ENCODE data around the gene SBF2. TPM values are rescaled to one million over a fixed set of nuclear protein-coding genes. Genes with fewer than 3 reads are reported as not detected.

The SBF2 gene
- total RNA-seq, 1 experiment from 2014 or later = 31.3 TPM

GRCh38 chr11:10282117-10282516 lies 11.9 kb downstream of the SBF2 start:
- peaks cover 12% of the 10 kb centered on the region; the same call in 1 of the 2 replicates for H4K20me1 ChIP-seq (ENCODE audit: low read length)
- no peak overlapping the region for H3K9ac ChIP-seq (ENCODE audit: low read length)
- H3K9me2 ChIP-seq (replicated peaks; ENCODE audit: low read length) = no peaks in the 10 kb centered on the region
- H2AFZ ChIP-seq (ENCODE audit: low read length) = no peak overlapping the region
- peaks cover 11% of the 10 kb centered on the region for H3K4me1 ChIP-seq (ENCODE audit: insufficient read depth, low read length)
- H3F3A ChIP-seq (ENCODE audit: low read length, unreplicated experiment) = no peaks in the 10 kb centered on the region
- H3K4me2 ChIP-seq (ENCODE audit: low read length) = no peak overlapping the region
- H3K27me3 ChIP-seq (ENCODE audit: low read length) = no peaks in the 10 kb centered on the region
- H3K36me3 ChIP-seq (ENCODE audit: low read depth, low read length) = no peaks in the 10 kb centered on the region
- no peaks in the 10 kb centered on the region for H3K9me3 ChIP-seq (ENCODE audit: low read length)
- no peak overlapping the region for H3K4me3 ChIP-seq (ENCODE audit: low read length)
- ATAC-seq = no peak
- no TSS peak for BruUV-seq (replicated peaks)
- H3K27ac ChIP-seq (ENCODE audit: low read length) = no peak overlapping the region
- ChIA-PET CTCF (no interaction called here), POLR2A (ENCODE audit: unreplicated experiment) (no interaction called here)
- H3K79me2 ChIP-seq (ENCODE audit: low read length) = peaks cover 57% of the 10 kb centered on the region
- DNase-seq = no peak
- TF ChIP-seq, protein P1, sequence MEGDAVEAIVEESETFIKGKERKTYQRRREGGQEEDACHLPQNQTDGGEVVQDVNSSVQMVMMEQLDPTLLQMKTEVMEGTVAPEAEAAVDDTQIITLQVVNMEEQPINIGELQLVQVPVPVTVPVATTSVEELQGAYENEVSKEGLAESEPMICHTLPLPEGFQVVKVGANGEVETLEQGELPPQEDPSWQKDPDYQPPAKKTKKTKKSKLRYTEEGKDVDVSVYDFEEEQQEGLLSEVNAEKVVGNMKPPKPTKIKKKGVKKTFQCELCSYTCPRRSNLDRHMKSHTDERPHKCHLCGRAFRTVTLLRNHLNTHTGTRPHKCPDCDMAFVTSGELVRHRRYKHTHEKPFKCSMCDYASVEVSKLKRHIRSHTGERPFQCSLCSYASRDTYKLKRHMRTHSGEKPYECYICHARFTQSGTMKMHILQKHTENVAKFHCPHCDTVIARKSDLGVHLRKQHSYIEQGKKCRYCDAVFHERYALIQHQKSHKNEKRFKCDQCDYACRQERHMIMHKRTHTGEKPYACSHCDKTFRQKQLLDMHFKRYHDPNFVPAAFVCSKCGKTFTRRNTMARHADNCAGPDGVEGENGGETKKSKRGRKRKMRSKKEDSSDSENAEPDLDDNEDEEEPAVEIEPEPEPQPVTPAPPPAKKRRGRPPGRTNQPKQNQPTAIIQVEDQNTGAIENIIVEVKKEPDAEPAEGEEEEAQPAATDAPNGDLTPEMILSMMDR (conservative IDR thresholded peaks at IDR 0.05; ENCODE audit: low read depth, low read length) = no peak
- TF ChIP-seq EZH2phosphoT487 (IDR thresholded peaks at IDR 0.05; ENCODE audit: borderline replicate concordance, low read length) = no peak
- no peak for TF ChIP-seq EZH2 (IDR thresholded peaks at IDR 0.05; ENCODE audit: low read length, unreplicated experiment)
- intact Hi-C loops (cut with micrococcal nuclease) = no loop called here

GRCh38 chr11:10275714-10276113 lies 18.3 kb downstream of the SBF2 start:
- H3K27ac ChIP-seq (ENCODE audit: low read length) = no peak overlapping the region
- 0 out of 2 replicates have a peak, but pooled peaks cover 15% of the 10 kb centered on the region for H3K79me2 ChIP-seq (ENCODE audit: low read length)
- H3K4me2 ChIP-seq (ENCODE audit: low read length) = no peak overlapping the region
- no peaks in the 10 kb centered on the region for H3F3A ChIP-seq (ENCODE audit: low read length, unreplicated experiment)
- intact Hi-C loops (cut with micrococcal nuclease) = no loop called here
- H2AFZ ChIP-seq (ENCODE audit: low read length) = no peak overlapping the region
- ATAC-seq (no peak), DNase-seq (peak; percentile 24)
- no peaks in the 10 kb centered on the region for H3K36me3 ChIP-seq (ENCODE audit: low read depth, low read length)
- no peak overlapping the region for H3K4me3 ChIP-seq (ENCODE audit: low read length)
- BruUV-seq (replicated peaks) = no TSS peak
- no peaks in the 10 kb centered on the region for H3K9me3 ChIP-seq (ENCODE audit: low read length)
- ChIA-PET CTCF (no interaction called here), POLR2A (ENCODE audit: unreplicated experiment) (no interaction called here)
- no peaks in the 10 kb centered on the region for H3K27me3 ChIP-seq (ENCODE audit: low read length)
- peaks cover 6% of the 10 kb centered on the region; the same call in 1 of the 2 replicates for H3K4me1 ChIP-seq (ENCODE audit: insufficient read depth, low read length)
- TF ChIP-seq EZH2phosphoT487 (IDR thresholded peaks at IDR 0.05; ENCODE audit: borderline replicate concordance, low read length) (no peak), EZH2 (IDR thresholded peaks at IDR 0.05; ENCODE audit: low read length, unreplicated experiment) (no peak)
- TF ChIP-seq, protein P1 (conservative IDR thresholded peaks at IDR 0.05; ENCODE audit: low read depth, low read length) = no peak
- H4K20me1 ChIP-seq (ENCODE audit: low read length) = no peaks in the 10 kb centered on the region
- H3K9ac ChIP-seq (ENCODE audit: low read length) = no peak overlapping the region
- H3K9me2 ChIP-seq (replicated peaks; ENCODE audit: low read length) = no peaks in the 10 kb centered on the region

DNA sequence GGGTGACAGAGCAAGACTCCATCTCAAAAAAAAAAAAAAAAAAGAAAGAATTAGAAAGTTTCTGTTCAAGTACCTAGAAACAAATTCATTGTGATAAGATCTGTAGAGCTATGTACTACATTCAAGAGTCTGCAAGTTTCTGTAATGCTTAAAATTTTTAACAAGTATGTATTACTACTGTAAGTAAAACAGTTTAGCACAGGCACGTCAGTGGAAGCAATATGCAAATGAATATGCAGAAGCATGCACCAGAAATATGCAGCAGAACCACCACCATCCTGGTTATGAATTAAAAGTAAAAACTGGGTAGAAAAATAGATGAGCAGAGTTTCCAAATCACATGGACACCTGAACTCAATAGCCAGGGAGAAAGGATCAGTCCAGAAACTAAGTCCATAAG lies 19.3 kb downstream of the SBF2 start:
- no peak overlapping the region for H3K27ac ChIP-seq (ENCODE audit: low read length)
- intact Hi-C loops (cut with micrococcal nuclease) = no loop called here
- no peaks in the 10 kb centered on the region for H3K9me3 ChIP-seq (ENCODE audit: low read length)
- CTCF ChIA-PET = no interaction called here
- ATAC-seq = no peak
- no peak for DNase-seq
- no peaks in the 10 kb centered on the region for H3K9me2 ChIP-seq (replicated peaks; ENCODE audit: low read length)
- no peak overlapping the region for H3K9ac ChIP-seq (ENCODE audit: low read length)
- no peaks in the 10 kb centered on the region for H3K36me3 ChIP-seq (ENCODE audit: low read depth, low read length)
- no peak overlapping the region for H2AFZ ChIP-seq (ENCODE audit: low read length)
- no peaks in the 10 kb centered on the region for H3K27me3 ChIP-seq (ENCODE audit: low read length)
- TF ChIP-seq, protein P1 (conservative IDR thresholded peaks at IDR 0.05; ENCODE audit: low read depth, low read length) = no peak
- TF ChIP-seq EZH2phosphoT487 (IDR thresholded peaks at IDR 0.05; ENCODE audit: borderline replicate concordance, low read length) (no peak), EZH2 (IDR thresholded peaks at IDR 0.05; ENCODE audit: low read length, unreplicated experiment) (no peak)
- H3F3A ChIP-seq (ENCODE audit: low read length, unreplicated experiment) = no peaks in the 10 kb centered on the region
- 0 out of 2 replicates have a peak, but pooled peaks cover 15% of the 10 kb centered on the region for H3K79me2 ChIP-seq (ENCODE audit: low read length)
- POLR2A ChIA-PET (ENCODE audit: unreplicated experiment) = no interaction called here
- H3K4me1 ChIP-seq (ENCODE audit: insufficient read depth, low read length) = peaks cover 6% of the 10 kb centered on the region; the same call in 1 of the 2 replicates
- no peak overlapping the region for H3K4me3 ChIP-seq (ENCODE audit: low read length)
- no TSS peak for BruUV-seq (replicated peaks)
- H3K4me2 ChIP-seq (ENCODE audit: low read length) = no peak overlapping the region
- H4K20me1 ChIP-seq (ENCODE audit: low read length) = no peaks in the 10 kb centered on the region
